HG03139 (cell line): Measurements from ENCODE around the gene GNA15.
"Not testable (repeated sequence)": the region's sequence is repeated elsewhere in the genome, so short reads cannot be mapped to it uniquely, and the experiment has no call there.

Experiments used
- ATAC-seq: cut with Tn5 transposase; IDR thresholded peaks from one replicate; pipeline ENCODE4 v1.9.1; 2021; ENCODE audit not compliant: unreplicated experiment

GNA15 gene

GRCh38 chr19:3135961-3136683 is at the start of gene GNA15:
Gene GNA15 (plus strand): TSS chr19:3136033. CDS start chr19:3136451, 418 bp downstream.
- no peak for ATAC-seq

GRCh38 chr19:3087769-3088168 is 48.1 kb upstream of the GNA15 start:
- no peak for ATAC-seq

GRCh38 chr19:3089299-3089855 is 46.5 kb upstream of the GNA15 start:
- ATAC-seq: not testable (repeated sequence)

GRCh38 chr19:3094601-3095440 is 41.0 kb upstream of the GNA15 start:
- no peak for ATAC-seq

GRCh38 chr19:3095441-3096191 is 40.2 kb upstream of the GNA15 start:
- no peak for ATAC-seq

GRCh38 chr19:3096267-3096901 is 39.4 kb upstream of the GNA15 start:
- no peak for ATAC-seq

GRCh38 chr19:3096902-3097326 is 38.9 kb upstream of the GNA15 start:
- no peak for ATAC-seq

- no peak for ATAC-seq
Measured at GRCh38 chr19:3097442-3097871, 38.4 kb upstream of the GNA15 start.

- no peak for ATAC-seq
Measured at GRCh38 chr19:3098141-3098514, 37.7 kb upstream of the GNA15 start.

GRCh38 chr19:3098515-3099346 is 37.1 kb upstream of the GNA15 start:
- ATAC-seq: no peak

- no peak for ATAC-seq
Measured at GRCh38 chr19:3099347-3100145, 36.3 kb upstream of the GNA15 start.

- ATAC-seq: no peak
Measured at GRCh38 chr19:3100331-3100730, 35.5 kb upstream of the GNA15 start.

- ATAC-seq: no peak
Measured at GRCh38 chr19:3100747-3101730, 34.8 kb upstream of the GNA15 start.

GRCh38 chr19:3102239-3103140 is 33.3 kb upstream of the GNA15 start:
- no peak for ATAC-seq

- no peak for ATAC-seq
Measured at GRCh38 chr19:3104708-3104983, 31.2 kb upstream of the GNA15 start.

GRCh38 chr19:3105641-3106508 is 30.0 kb upstream of the GNA15 start:
- ATAC-seq: no peak
